DOHH2 (cell line): ENCODE measurements around the gene HOXC4.

Source experiments
- H3F3A ChIP-seq: fragments of 200-600 bp; sonication (generic), shearing (Covaris generic); 2 replicates; pipeline ENCODE4 v1.6.0; 2016; ENCODE audit warnings: antibody characterized with exemption, mild to moderate bottlenecking; ENCODE audit not compliant: control insufficient read depth, insufficient read depth
- H3K27ac ChIP-seq: fragments of 200-600 bp; sonication (generic); 2 replicates; pipeline ENCODE4 v1.5.1; 2014; ENCODE audit warnings: low read depth, mild to moderate bottlenecking, low read length, moderate library complexity
- H3K27me3 ChIP-seq: fragments of 200-600 bp; sonication (generic); 2 replicates; pipeline ENCODE4 v1.6.1; 2014; ENCODE audit warnings: mild to moderate bottlenecking, low read length, mixed read lengths; ENCODE audit not compliant: control insufficient read depth
- H3K36me3 ChIP-seq: fragments of 200-600 bp; sonication (generic); 2 replicates; pipeline ENCODE4 v1.6.1; 2014; ENCODE audit warnings: mild to moderate bottlenecking, low read length, moderate library complexity, mixed read lengths; ENCODE audit not compliant: control insufficient read depth
- H3K4me1 ChIP-seq: fragments of 200-600 bp; sonication (generic); 2 replicates; pipeline ENCODE4 v1.6.1; 2014; ENCODE audit warnings: mild to moderate bottlenecking, low read length, mixed read lengths; ENCODE audit not compliant: control insufficient read depth
- H3K4me2 ChIP-seq: fragments of 200-600 bp; sonication (generic); 2 replicates; pipeline ENCODE4 v1.6.0; 2014; ENCODE audit warnings: mild to moderate bottlenecking, low read length, moderate library complexity
- H3K4me3 ChIP-seq: fragments of 200-600 bp; sonication (generic); 2 replicates; pipeline ENCODE4 v1.5.1; 2014; ENCODE audit warnings: mild to moderate bottlenecking, low read length, mixed read lengths
- H3K79me2 ChIP-seq: fragments of 200-600 bp; sonication (generic); 2 replicates; pipeline ENCODE4 v1.6.1; 2014; ENCODE audit warnings: mild to moderate bottlenecking, low read length, mixed read lengths; ENCODE audit not compliant: control insufficient read depth
- H3K9me2 ChIP-seq: fragments of 200-600 bp; sonication (generic); replicated peaks from 2 replicates; pipeline ENCODE4 v1.6.1; 2014; ENCODE audit warnings: mild to moderate bottlenecking, low read length, mixed read lengths; ENCODE audit not compliant: control insufficient read depth
- H3K9me3 ChIP-seq: fragments of 200-600 bp; sonication (generic); 2 replicates; pipeline ENCODE4 v1.6.1; 2014; ENCODE audit warnings: antibody characterized with exemption, low read length, mixed read lengths; ENCODE audit not compliant: control insufficient read depth, insufficient read depth
- H4K20me1 ChIP-seq: fragments of 200-600 bp; sonication (generic); 2 replicates; pipeline ENCODE4 v1.6.0; 2014; ENCODE audit warnings: low read depth, mild to moderate bottlenecking, antibody characterized with exemption, low read length, moderate library complexity; ENCODE audit not compliant: control insufficient read depth, insufficient read depth
- EZH2phosphoT487 ChIP-seq: fragments of 200-600 bp; sonication (generic); IDR thresholded peaks from 2 replicates; pipeline ENCODE4 v1.6.1; 2017; ENCODE audit warnings: borderline replicate concordance, mild to moderate bottlenecking, antibody characterized with exemption, low read length, moderate library complexity, mixed read lengths
- TF ChIP-seq, protein P1 (sequence below): fragments of 200-600 bp; sonication (generic); IDR thresholded peaks from one replicate; pipeline ENCODE4 v1.5.1; 2014; ENCODE audit warnings: antibody characterized with exemption, mild to moderate bottlenecking, low read depth, low read length; ENCODE audit not compliant: poor library complexity, severe bottlenecking

The HOXC4 gene

DNA sequence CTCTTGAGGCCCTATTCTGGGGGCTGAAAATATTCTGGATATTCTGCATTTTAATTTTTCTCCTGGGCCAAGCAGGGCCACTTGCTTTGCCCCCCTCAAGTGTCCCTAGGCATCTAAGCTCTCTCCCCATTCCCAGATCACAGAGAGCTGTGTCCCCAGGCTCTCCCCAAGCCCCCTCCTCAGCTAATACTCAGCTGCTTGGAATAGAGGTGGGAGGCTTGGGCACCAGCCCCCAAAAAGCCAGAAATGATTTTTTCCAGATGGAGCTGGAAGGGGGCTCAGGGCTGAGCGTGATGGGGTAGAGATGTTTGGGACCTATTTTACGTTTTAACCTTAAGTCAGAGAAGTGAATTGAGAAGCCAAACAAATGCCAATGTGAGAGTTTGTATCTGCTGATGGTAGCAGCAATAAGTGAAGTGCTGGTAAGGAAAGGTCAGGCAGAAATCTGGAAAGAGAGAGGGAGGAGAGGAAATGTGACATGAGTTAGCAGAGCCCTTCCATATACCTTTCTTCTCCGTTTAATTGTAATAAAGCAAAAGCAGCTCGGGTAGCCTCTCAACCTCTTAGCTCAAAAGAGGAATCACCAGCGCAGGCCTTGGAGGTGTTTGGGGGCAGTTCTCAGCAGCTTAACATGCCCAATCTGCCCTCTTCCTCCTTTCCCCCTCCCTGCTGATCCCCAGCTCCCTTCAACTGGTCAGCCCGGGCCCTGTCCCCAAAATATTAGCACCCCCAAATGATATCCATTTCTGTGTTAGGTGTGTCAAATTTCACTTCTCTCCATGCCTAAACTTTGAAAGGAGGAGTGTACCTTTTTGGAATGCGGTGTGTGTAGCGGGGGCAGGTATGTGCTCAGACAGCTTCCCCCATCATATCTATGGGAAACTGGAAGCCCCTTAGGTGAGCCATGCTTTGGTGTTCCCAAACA lies 30.4 kb upstream of the HOXC4 start:
- H3F3A ChIP-seq: 0 out of 2 replicates have a peak, but pooled peaks cover 2% of the 10 kb centered on the region
- H3K9me2 ChIP-seq: no peaks in the 10 kb centered on the region
- 0 out of 2 replicates have a peak, but pooled peaks cover 3% of the 10 kb centered on the region for H3K79me2 ChIP-seq
- H3K4me2 ChIP-seq: no peak overlapping the region
- H3K36me3 ChIP-seq: no peaks in the 10 kb centered on the region
- H3K4me3 ChIP-seq: no peak overlapping the region
- peaks cover 21% of the 10 kb centered on the region for H3K4me1 ChIP-seq
- H3K9me3 ChIP-seq: no peaks in the 10 kb centered on the region
- TF ChIP-seq EZH2phosphoT487: no peak
- TF ChIP-seq, protein P1, sequence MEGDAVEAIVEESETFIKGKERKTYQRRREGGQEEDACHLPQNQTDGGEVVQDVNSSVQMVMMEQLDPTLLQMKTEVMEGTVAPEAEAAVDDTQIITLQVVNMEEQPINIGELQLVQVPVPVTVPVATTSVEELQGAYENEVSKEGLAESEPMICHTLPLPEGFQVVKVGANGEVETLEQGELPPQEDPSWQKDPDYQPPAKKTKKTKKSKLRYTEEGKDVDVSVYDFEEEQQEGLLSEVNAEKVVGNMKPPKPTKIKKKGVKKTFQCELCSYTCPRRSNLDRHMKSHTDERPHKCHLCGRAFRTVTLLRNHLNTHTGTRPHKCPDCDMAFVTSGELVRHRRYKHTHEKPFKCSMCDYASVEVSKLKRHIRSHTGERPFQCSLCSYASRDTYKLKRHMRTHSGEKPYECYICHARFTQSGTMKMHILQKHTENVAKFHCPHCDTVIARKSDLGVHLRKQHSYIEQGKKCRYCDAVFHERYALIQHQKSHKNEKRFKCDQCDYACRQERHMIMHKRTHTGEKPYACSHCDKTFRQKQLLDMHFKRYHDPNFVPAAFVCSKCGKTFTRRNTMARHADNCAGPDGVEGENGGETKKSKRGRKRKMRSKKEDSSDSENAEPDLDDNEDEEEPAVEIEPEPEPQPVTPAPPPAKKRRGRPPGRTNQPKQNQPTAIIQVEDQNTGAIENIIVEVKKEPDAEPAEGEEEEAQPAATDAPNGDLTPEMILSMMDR: no peak
- no peaks in the 10 kb centered on the region for H4K20me1 ChIP-seq
- no peak overlapping the region for H3K27ac ChIP-seq
- peaks cover 42% of the 10 kb centered on the region for H3K27me3 ChIP-seq

DNA sequence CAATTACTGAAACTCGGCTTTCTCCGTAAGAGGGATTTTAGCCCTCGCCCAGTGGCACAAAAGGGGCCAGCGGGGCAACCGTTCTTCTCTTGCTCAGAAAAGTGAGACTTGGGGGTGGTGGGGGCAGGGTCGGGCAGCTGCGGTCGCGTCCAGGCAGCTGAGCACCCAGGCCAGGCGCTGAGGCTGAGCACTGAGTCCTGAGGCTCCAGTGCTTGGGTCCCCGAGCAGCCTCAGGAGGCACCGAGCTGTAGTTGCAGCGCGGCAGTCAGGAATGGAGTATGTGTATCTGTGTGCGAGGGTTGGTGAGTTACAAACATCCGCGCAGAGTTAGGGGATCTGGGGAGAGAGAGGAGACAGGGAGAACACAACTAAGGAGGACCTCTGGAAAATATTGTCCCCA lies 29.5 kb upstream of the HOXC4 start:
- Histone ChIP-seq H3F3A (0 out of 2 replicates have a peak, but pooled peaks cover 2% of the 10 kb centered on the region), H3K79me2 (no peaks in the 10 kb centered on the region), H4K20me1 (no peaks in the 10 kb centered on the region), H3K4me1 (peaks cover 22% of the 10 kb centered on the region), H3K36me3 (no peaks in the 10 kb centered on the region), H3K27ac (no peak overlapping the region), H3K9me3 (no peaks in the 10 kb centered on the region), H3K4me3 (no peak overlapping the region), H3K4me2 (no peak overlapping the region), H3K27me3 (peaks cover 49% of the 10 kb centered on the region), H3K9me2 (no peaks in the 10 kb centered on the region)
- TF ChIP-seq, protein P1: no peak
- no peak for TF ChIP-seq EZH2phosphoT487

DNA sequence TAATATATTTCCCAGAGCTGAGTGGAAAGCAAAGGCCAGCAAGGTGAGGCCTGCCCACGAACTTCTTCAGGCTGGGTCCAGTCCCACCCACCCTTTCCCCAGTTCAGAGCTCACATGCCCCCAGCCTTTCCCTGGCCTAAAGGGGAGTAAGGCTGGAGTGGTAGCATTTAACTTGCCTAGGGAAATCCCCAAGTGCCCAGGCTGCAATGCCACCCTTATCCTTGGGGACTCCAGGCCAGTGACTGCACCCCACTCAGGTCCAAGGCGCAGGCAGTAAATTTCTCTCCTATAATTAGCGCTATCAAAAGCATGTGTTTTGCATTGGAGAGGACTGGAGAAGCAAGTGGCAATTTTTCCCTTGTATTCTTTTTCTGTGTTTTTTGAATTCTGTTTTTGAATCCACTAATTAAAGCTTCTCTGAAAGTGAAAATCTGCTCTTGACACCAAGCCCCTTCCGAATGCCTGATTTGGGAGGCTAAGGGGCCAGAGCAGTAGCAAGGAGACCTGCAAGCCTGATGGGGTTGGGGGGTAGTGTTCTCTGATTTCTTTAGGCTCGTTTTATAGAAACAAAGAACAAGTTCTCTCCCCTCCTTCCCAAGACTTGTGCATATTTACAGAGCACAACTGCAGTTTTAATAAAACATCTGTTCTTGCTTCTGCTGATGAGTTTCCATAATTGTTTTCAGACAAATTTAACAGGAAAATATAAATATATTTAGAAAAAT lies 28.9 kb upstream of the HOXC4 start:
- Histone ChIP-seq H3F3A (0 out of 2 replicates have a peak, but pooled peaks cover 2% of the 10 kb centered on the region), H3K9me3 (no peaks in the 10 kb centered on the region), H4K20me1 (no peaks in the 10 kb centered on the region), H3K4me1 (peaks cover 22% of the 10 kb centered on the region), H3K79me2 (no peaks in the 10 kb centered on the region), H3K27ac (no peak overlapping the region), H3K4me2 (no peak overlapping the region), H3K4me3 (no peak overlapping the region), H3K36me3 (no peaks in the 10 kb centered on the region), H3K9me2 (no peaks in the 10 kb centered on the region), H3K27me3 (peaks cover 53% of the 10 kb centered on the region)
- TF ChIP-seq, protein P1: no peak
- TF ChIP-seq EZH2phosphoT487: no peak
